Activated naive CD8-positive, alpha-beta T cell treated with anti-CD3 and anti-CD28 coated beads, Interleukin-2, amount 10 ng/mL, durations not matched to agents 7 days and 5 days (primary cell): ENCODE data around the gene GRK5. TPM values are rescaled to one million over a fixed set of nuclear protein-coding genes. Genes with fewer than 3 reads are reported as not detected.

ENCODE experiments used
- ATAC-seq: fragments of 150-1000 bp; cut with Tn5 transposase; one replicate; pipeline ENCODE4 v1.10.0; 2021; ENCODE audit warnings: low read depth, moderate library complexity
- POLR2A ChIA-PET: fragments of 350-600 bp; sonication (Branson Sonifier 250); formaldehyde crosslinking; loops from one replicate; lab custom pipeline; 2021; ENCODE audit warnings: antibody characterized with exemption; lab: Charles Lee
- DNase-seq: peaks from one replicate; pipeline ENCODE4 v3.0.0; 2021
- H3K27ac Mint-ChIP-seq: one replicate; pipeline ENCODE4 v1.8.0; 2022; ENCODE audit warnings: mild to moderate bottlenecking, mixed read lengths
- H3K27me3 Mint-ChIP-seq: one replicate; pipeline ENCODE4 v1.8.0; 2022; ENCODE audit warnings: mild to moderate bottlenecking, moderate library complexity, mixed read lengths
- H3K36me3 Mint-ChIP-seq: one replicate; pipeline ENCODE4 v1.8.0; 2021; ENCODE audit warnings: mild to moderate bottlenecking, mixed read lengths
- H3K4me1 Mint-ChIP-seq: one replicate; pipeline ENCODE4 v1.8.0; 2021; ENCODE audit warnings: mixed read lengths
- H3K4me3 Mint-ChIP-seq: one replicate; pipeline ENCODE4 v1.8.0; 2022; ENCODE audit warnings: mild to moderate bottlenecking, moderate library complexity, mixed read lengths
- H3K9me3 Mint-ChIP-seq: one replicate; pipeline ENCODE4 v1.8.0; 2021; ENCODE audit warnings: mixed read lengths
- total RNA-seq, 2 experiments: library from RNA; stranded (reverse); gene quantifications; one replicate each; pipeline ENCODE4 v1.2.3, GENCODE V29; 2021

Gene GRK5
- total RNA-seq, 2 experiments from 2014 or later = 19.6 to 21.8 TPM

GRCh38 chr10:119291223-119291900, 84.0 kb downstream of the GRK5 start:
- Mint-ChIP-seq H3K27me3 (peaks cover 2% of the 10 kb centered on the region), H3K4me3 (no peak overlapping the region), H3K4me1 (peaks cover 45% of the 10 kb centered on the region), H3K36me3 (peaks cover 6% of the 10 kb centered on the region), H3K27ac (no peak overlapping the region), H3K9me3 (no peaks in the 10 kb centered on the region)
- ATAC-seq (no peak), DNase-seq (no peak)
- POLR2A ChIA-PET = interaction anchor here (0.6 to 1.7 kb wide), 3 partner anchors 15 to 227 kb away, joined by 3 to 5 read pairs (median 3); no protein-coding TSS in a partner anchor

GRCh38 chr10:119292968-119293760, 85.8 kb downstream of the GRK5 start:
- H3K36me3 Mint-ChIP-seq = peaks cover 15% of the 10 kb centered on the region
- DNase-seq = no peak
- H3K27me3 Mint-ChIP-seq = peaks cover 2% of the 10 kb centered on the region
- peak overlapping the region; percentile 82 for H3K27ac Mint-ChIP-seq
- H3K4me3 Mint-ChIP-seq = peak overlapping the region; percentile 42
- H3K4me1 Mint-ChIP-seq = peaks cover 41% of the 10 kb centered on the region
- POLR2A ChIA-PET = interaction anchor here (0.7 to 0.9 kb wide), 5 partner anchors 8 to 128 kb away, joined by 3 to 4 read pairs (median 3); partner anchors contain the start of gene SFXN4
- ATAC-seq = peak; percentile 60
- H3K9me3 Mint-ChIP-seq = peaks cover 4% of the 10 kb centered on the region

GRCh38 chr10:119296703-119297102, 89.3 kb downstream of the GRK5 start:
- ATAC-seq (no peak), DNase-seq (no peak)
- POLR2A ChIA-PET = no interaction called here
- no peak overlapping the region for H3K4me3 Mint-ChIP-seq
- peaks cover 2% of the 10 kb centered on the region for H3K27me3 Mint-ChIP-seq
- H3K36me3 Mint-ChIP-seq = peaks cover 19% of the 10 kb centered on the region
- peaks cover 4% of the 10 kb centered on the region for H3K9me3 Mint-ChIP-seq
- H3K4me1 Mint-ChIP-seq = peaks cover 46% of the 10 kb centered on the region
- no peak overlapping the region for H3K27ac Mint-ChIP-seq

- POLR2A ChIA-PET = interaction anchor here (0.7 to 1.0 kb wide), 2 partner anchors 8 to 26 kb away, joined by 3 to 5 read pairs; no protein-coding TSS in a partner anchor
- no peak for ATAC-seq
- H3K36me3 Mint-ChIP-seq = peaks cover 19% of the 10 kb centered on the region
- H3K27me3 Mint-ChIP-seq = no peaks in the 10 kb centered on the region
- DNase-seq = no peak
- H3K4me3 Mint-ChIP-seq = no peak overlapping the region
- peaks cover 47% of the 10 kb centered on the region for H3K4me1 Mint-ChIP-seq
- peak overlapping the region; percentile 47 for H3K27ac Mint-ChIP-seq
- peaks cover 4% of the 10 kb centered on the region for H3K9me3 Mint-ChIP-seq
These were observed 90.0 kb downstream of the GRK5 start for GRCh38 chr10:119297207-119297968.

DNA sequence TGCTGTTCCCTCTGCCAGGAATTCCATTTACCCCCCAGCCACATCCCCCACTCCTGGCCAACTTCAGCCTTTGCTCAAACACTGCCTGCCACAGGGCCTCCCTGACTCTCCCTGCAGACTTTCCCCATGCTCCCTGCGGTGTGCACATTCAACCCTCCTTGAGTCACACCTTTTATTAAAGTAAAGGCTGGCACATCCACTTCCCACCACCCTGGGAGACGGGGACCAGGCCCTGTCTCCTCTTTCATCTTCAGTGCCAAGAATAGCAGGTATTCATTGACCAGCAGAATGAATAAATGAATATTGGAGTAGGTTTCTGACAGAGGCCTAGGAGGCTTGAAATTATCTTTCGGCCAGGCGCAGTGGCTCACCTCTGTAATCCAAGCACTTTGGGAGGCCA, 91.4 kb downstream of the GRK5 start:
- Mint-ChIP-seq H3K27ac (peak overlapping the region; percentile 52), H3K9me3 (peaks cover 4% of the 10 kb centered on the region), H3K4me3 (no peak overlapping the region), H3K4me1 (peaks cover 47% of the 10 kb centered on the region), H3K27me3 (no peaks in the 10 kb centered on the region), H3K36me3 (peaks cover 19% of the 10 kb centered on the region)
- ATAC-seq = no peak
- DNase-seq = no peak
- POLR2A ChIA-PET = no interaction called here

DNA sequence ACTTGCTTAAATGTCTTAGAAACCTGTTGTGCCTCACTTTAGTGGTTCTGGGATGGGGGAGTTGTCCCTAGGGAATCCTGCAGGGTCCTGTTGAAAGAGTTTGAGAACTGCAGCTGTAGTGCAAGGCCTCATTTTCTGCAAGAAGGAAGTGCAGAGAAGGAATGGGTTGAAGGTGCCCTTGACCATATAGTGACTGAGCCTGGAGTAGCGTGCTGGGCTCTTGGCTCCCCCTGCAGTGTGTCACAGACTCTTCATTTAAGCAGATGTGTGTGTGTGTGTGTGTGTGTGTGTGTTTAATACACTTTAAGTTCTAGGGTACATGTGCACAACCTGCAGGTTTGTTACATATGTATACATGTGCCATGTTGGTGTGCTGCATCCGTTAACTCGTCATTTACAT, 92.2 kb downstream of the GRK5 start:
- Mint-ChIP-seq H3K9me3 (peaks cover 4% of the 10 kb centered on the region), H3K27ac (no peak overlapping the region), H3K27me3 (no peaks in the 10 kb centered on the region), H3K4me3 (no peak overlapping the region), H3K36me3 (peaks cover 19% of the 10 kb centered on the region), H3K4me1 (peaks cover 49% of the 10 kb centered on the region)
- DNase-seq (no peak), ATAC-seq (no peak)
- POLR2A ChIA-PET = no interaction called here

DNA sequence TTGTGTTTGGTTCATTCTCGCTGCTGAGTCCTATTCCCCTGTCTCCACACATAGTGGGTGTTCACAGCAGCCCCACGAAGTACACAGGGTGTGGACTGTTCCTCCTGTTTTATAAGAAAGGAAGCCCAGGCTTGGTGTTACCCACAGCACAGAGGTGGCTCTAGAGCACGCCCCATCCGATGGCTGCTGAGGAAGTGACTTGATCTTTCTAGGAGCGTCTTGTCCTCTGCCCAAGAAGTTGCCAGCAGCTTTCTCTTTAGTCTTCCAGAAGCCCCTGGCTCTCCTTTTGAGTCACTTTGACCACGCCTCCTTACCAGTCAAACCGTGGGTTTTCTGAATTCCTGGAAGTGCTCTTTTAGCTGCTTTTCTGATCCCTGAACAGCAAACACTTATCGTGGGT, 94.0 kb downstream of the GRK5 start:
- ATAC-seq (peak; percentile 73), DNase-seq (peak; percentile 66)
- no peaks in the 10 kb centered on the region for H3K27me3 Mint-ChIP-seq
- POLR2A ChIA-PET = interaction anchor here (0.8 to 2.4 kb wide), 11 partner anchors 10 to 241 kb away, joined by 3 to 17 read pairs (median 4); partner anchors contain the start of genes GRK5 and RGS10
- peak overlapping the region; percentile 75 for H3K4me3 Mint-ChIP-seq
- H3K4me1 Mint-ChIP-seq = peaks cover 65% of the 10 kb centered on the region
- H3K36me3 Mint-ChIP-seq = peaks cover 13% of the 10 kb centered on the region
- H3K9me3 Mint-ChIP-seq = peaks cover 4% of the 10 kb centered on the region
- H3K27ac Mint-ChIP-seq = peak overlapping the region; percentile 95

DNA sequence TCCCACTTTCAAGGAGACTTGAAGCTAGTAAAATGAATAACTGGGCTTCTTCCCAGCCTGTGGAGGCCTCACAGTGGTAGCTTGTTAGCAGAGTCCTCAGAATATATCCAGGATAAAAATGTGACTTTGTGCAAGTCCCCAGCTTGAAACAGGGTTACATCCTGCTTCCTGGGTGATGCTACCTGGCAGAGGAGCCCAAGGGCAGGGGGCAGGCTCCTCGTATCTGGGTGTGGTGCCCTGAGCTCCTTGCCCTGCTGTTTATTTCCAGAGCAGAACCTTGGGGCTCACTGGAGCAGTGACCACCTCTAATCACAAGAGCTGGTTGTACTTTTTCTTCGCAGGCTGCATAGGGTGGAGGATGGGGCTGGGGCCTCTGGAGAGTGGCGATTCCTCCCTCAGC, 94.8 kb downstream of the GRK5 start:
- peaks cover 2% of the 10 kb centered on the region for H3K9me3 Mint-ChIP-seq
- peak overlapping the region; percentile 95 for H3K27ac Mint-ChIP-seq
- H3K27me3 Mint-ChIP-seq = no peaks in the 10 kb centered on the region
- DNase-seq (no peak), ATAC-seq (no peak)
- peak overlapping the region; percentile 75 for H3K4me3 Mint-ChIP-seq
- H3K36me3 Mint-ChIP-seq = peaks cover 7% of the 10 kb centered on the region
- POLR2A ChIA-PET = interaction anchor here (0.8 to 2.4 kb wide), 9 partner anchors 13 to 241 kb away, joined by 3 to 17 read pairs (median 5); partner anchors contain the start of genes GRK5 and RGS10
- H3K4me1 Mint-ChIP-seq = peaks cover 72% of the 10 kb centered on the region

- DNase-seq = no peak
- Mint-ChIP-seq H3K27ac (peak overlapping the region; percentile 95), H3K9me3 (no peaks in the 10 kb centered on the region), H3K36me3 (peaks cover 4% of the 10 kb centered on the region), H3K4me1 (peaks cover 77% of the 10 kb centered on the region), H3K4me3 (no peak overlapping the region), H3K27me3 (no peaks in the 10 kb centered on the region)
- POLR2A ChIA-PET = interaction anchor here (1.2 to 2.4 kb wide), 6 partner anchors 17 to 240 kb away, joined by 3 to 17 read pairs (median 6); partner anchors contain the start of genes GRK5 and RGS10
- no peak for ATAC-seq
These were observed 95.4 kb downstream of the GRK5 start for GRCh38 chr10:119302591-119303253.

DNA sequence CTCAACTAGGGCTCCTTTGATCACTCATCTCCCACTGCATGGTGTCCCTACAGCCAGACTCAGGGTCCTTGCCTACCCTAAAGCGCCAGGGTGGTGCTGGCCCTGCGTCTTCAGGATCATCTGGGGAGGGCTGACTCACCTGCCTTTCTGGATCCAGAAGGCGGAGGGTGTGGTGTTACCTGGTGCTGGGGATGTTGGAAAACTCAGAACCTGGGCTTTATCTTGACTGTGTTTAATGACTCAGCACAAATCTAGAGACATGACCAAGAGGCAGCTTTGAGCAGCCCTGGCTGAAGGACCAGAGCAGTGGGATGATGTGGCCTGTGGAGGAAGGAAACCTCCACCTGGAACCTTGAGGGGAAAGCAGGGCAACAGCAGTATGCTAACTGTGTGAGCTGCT, 96.5 kb downstream of the GRK5 start:
- Mint-ChIP-seq H3K9me3 (no peaks in the 10 kb centered on the region), H3K27me3 (no peaks in the 10 kb centered on the region), H3K4me3 (no peak overlapping the region), H3K36me3 (no peaks in the 10 kb centered on the region), H3K4me1 (peaks cover 72% of the 10 kb centered on the region), H3K27ac (no peak overlapping the region)
- DNase-seq (no peak), ATAC-seq (no peak)
- POLR2A ChIA-PET = interaction anchor here (0.6 to 3.0 kb wide), 4 partner anchors 20 to 172 kb away, joined by 4 to 25 read pairs (median 4); partner anchors contain the start of gene GRK5

GRCh38 chr10:119304541-119304940, 97.2 kb downstream of the GRK5 start:
- ATAC-seq (no peak), DNase-seq (no peak)
- POLR2A ChIA-PET = interaction anchor here (0.6 to 3.9 kb wide), 5 partner anchors 20 to 173 kb away, joined by 3 to 25 read pairs (median 5); partner anchors contain the start of gene GRK5
- Mint-ChIP-seq H3K4me1 (peaks cover 72% of the 10 kb centered on the region), H3K27me3 (peaks cover under 1% of the 10 kb centered on the region), H3K27ac (peak overlapping the region; percentile 98), H3K4me3 (no peak overlapping the region), H3K36me3 (no peaks in the 10 kb centered on the region), H3K9me3 (no peaks in the 10 kb centered on the region)

DNA sequence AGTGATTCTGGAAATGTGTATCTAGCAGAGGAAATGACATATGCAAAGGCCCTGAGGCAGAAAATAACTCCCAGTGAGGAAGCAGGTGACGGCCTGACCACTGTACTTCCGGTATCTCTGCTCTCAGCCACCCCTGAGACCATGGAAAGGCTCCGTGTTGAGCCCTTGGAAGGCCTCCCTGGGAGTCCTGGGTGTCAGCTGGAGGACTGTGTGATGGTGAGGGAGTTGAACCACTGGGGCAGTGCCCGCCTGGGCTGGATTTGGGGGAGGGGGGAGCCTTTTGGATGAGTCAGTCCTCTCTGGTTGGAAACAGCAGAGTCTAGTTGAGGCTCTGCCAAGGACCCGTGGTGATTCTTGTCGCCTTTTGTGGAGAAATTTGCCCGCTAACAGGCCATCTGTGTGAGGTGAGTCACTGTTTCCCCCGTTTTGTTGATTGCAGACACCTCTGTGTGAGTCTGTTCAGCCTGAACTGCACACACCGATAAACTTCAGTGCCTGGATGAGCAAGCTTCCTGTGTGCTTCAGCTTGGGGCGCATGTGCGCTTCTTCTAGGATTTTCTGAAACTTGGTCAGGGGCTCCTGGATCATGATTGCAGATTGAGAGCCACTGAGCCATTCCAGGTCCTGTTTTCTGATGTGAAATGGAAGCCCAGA, 98.6 kb downstream of the GRK5 start:
- DNase-seq (peak; percentile 76), ATAC-seq (peak; percentile 85)
- Mint-ChIP-seq H3K9me3 (no peaks in the 10 kb centered on the region), H3K27me3 (peaks cover 11% of the 10 kb centered on the region), H3K4me3 (peak overlapping the region; percentile 88), H3K36me3 (peaks cover under 1% of the 10 kb centered on the region), H3K4me1 (peaks cover 70% of the 10 kb centered on the region), H3K27ac (peak overlapping the region; percentile 98)
- POLR2A ChIA-PET = interaction anchor here (0.6 to 3.9 kb wide), 15 partner anchors 13 to 567 kb away, joined by 3 to 25 read pairs (median 4); partner anchors contain the start of genes GRK5 and MCMBP
